Mucosa of rectum (tissue), 2 donors: ENCODE data around the gene LRRC8C.

ENCODE experiments used
- H3K27ac ChIP-seq, 2 donors: one replicate each; pipeline ENCODE4 v1.7.0; 2013; ENCODE audit warnings: inconsistent platforms in 2 of 2, low read depth in 2 of 2, low read length in 2 of 2
- H3K27me3 ChIP-seq, 2 donors: one replicate each; pipeline ENCODE4 v1.7.0; 2013; ENCODE audit warnings: low read length in 2 of 2; ENCODE audit not compliant: control insufficient read depth in 2 of 2, insufficient read depth in 2 of 2
- H3K36me3 ChIP-seq, 2 donors: one replicate each; pipeline ENCODE4 v1.7.0; 2013; ENCODE audit warnings: low read length in 2 of 2; ENCODE audit not compliant: control insufficient read depth in 2 of 2, insufficient read depth in 2 of 2
- H3K4me1 ChIP-seq, 2 donors: one replicate each; pipeline ENCODE4 v1.7.0; 2013; ENCODE audit warnings: low read length in 2 of 2, mild to moderate bottlenecking in 1 of 2; ENCODE audit not compliant: control insufficient read depth in 2 of 2, insufficient read depth in 2 of 2
- H3K4me3 ChIP-seq, 2 donors: one replicate each; pipeline ENCODE4 v1.7.0; 2013; ENCODE audit warnings: low read length in 2 of 2
- H3K9ac ChIP-seq, 2 donors: one replicate each; pipeline ENCODE4 v1.7.0; 2013; ENCODE audit warnings: low read length in 2 of 2, low read depth in 1 of 2, mild to moderate bottlenecking in 1 of 2
- H3K9me3 ChIP-seq, 2 donors: one replicate each; pipeline ENCODE4 v1.7.0; 2013; ENCODE audit warnings: low read length in 2 of 2; ENCODE audit not compliant: control insufficient read depth in 2 of 2
- donor health status: healthy.
- donor health status: Normal muscosa, but diverticular disease.

Gene LRRC8C

GRCh38 chr1:89607586-89608318 lies 25.2 kb upstream of the LRRC8C start:
- peaks cover 0 to 5% of the 10 kb centered on the region in 2 donors for H3K4me1 ChIP-seq
- no peaks in the 10 kb centered on the region for H3K36me3 ChIP-seq
- no peak overlapping the region for H3K4me3 ChIP-seq
- H3K27me3 ChIP-seq = no peaks in the 10 kb centered on the region
- H3K9ac ChIP-seq = peak overlapping the region in 1 of 2 donors; percentile 1
- H3K9me3 ChIP-seq = no peaks in the 10 kb centered on the region
- H3K27ac ChIP-seq = peak overlapping the region in 1 of 2 donors; percentile 32

- Histone ChIP-seq H3K27ac (peak overlapping the region in 1 of 2 donors; percentile 32), H3K36me3 (no peaks in the 10 kb centered on the region), H3K4me3 (no peak overlapping the region), H3K9me3 (no peaks in the 10 kb centered on the region), H3K27me3 (no peaks in the 10 kb centered on the region), H3K4me1 (peaks cover 0 to 5% of the 10 kb centered on the region in 2 donors), H3K9ac (peak overlapping the region in 1 of 2 donors; percentile 1)
Measured at GRCh38 chr1:89608319-89608983, 24.5 kb upstream of the LRRC8C start.

GRCh38 chr1:89608984-89609725 lies 23.8 kb upstream of the LRRC8C start:
- no peak overlapping the region for H3K27ac ChIP-seq
- H3K4me3 ChIP-seq = no peak overlapping the region
- H3K4me1 ChIP-seq = peaks cover 0 to 5% of the 10 kb centered on the region in 2 donors
- H3K9ac ChIP-seq = no peak overlapping the region
- no peaks in the 10 kb centered on the region for H3K36me3 ChIP-seq
- no peaks in the 10 kb centered on the region for H3K9me3 ChIP-seq
- no peaks in the 10 kb centered on the region for H3K27me3 ChIP-seq

DNA sequence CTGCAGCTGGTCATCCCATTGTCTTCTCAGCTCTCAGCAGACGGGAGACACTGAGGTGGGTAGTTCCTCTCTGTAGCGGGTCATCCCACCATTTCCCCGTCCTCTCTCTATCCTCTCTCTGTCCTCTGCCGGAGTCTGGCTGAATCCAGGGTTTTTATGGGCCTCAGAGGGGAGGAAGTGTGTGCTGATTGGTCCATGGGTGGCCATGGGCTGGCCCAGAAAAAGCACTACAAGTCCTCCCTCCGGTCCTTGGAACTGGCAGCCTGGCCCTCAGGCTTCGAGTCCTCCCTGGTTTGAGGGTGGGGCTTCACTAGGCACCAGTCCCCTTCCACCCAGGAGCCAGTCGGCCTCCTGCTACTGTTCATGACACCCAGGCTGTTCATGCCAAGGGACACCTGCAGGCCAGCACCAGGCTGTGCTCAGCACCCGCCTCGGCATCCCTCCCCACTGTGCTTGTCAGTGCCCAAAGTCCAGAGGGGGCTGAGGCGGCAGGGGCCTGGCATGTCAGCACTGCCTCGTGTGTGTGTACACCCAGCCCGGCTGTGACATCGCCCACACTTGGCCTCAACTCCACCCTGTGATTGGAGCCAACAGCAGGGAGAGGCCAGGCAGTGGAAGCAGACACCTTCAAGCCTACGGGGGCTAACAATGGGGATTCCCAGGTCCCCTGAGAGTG lies 23.0 kb upstream of the LRRC8C start:
- Histone ChIP-seq H3K9ac (no peak overlapping the region), H3K4me3 (no peak overlapping the region), H3K9me3 (no peaks in the 10 kb centered on the region), H3K27ac (no peak overlapping the region), H3K36me3 (no peaks in the 10 kb centered on the region), H3K27me3 (no peaks in the 10 kb centered on the region), H3K4me1 (peaks cover 0 to 5% of the 10 kb centered on the region in 2 donors)

GRCh38 chr1:89610457-89611011 lies 22.4 kb upstream of the LRRC8C start:
- no peak overlapping the region for H3K27ac ChIP-seq

DNA sequence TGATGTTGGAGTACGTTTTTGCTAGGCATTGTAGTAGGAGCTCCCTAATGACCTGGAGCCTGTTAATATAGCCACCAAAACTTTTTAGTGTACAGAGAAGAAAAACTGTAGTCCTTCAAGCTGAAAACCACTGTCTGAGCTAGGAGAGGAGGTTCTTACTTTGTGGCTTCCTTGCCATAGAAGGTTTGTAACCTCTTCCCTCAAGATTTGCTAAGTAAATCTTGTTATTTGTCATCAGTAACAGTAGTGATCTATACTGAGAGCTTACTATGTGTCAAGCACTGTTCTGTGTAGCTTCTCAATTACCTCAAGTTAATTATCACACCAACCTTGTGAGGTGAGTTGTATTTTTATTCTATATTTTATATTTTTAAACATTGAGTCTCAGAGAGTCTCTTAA lies 21.2 kb upstream of the LRRC8C start:
- no peaks in the 10 kb centered on the region for H3K36me3 ChIP-seq
- no peaks in the 10 kb centered on the region for H3K9me3 ChIP-seq
- no peak overlapping the region for H3K9ac ChIP-seq
- no peak overlapping the region for H3K27ac ChIP-seq
- no peak overlapping the region for H3K4me3 ChIP-seq
- peaks cover 0 to 5% of the 10 kb centered on the region in 2 donors for H3K4me1 ChIP-seq
- H3K27me3 ChIP-seq = no peaks in the 10 kb centered on the region

More at GRCh38 chr1:89610457-89611011, 22.4 kb upstream of the LRRC8C start:
- H3K4me1 ChIP-seq = peaks cover 0 to 5% of the 10 kb centered on the region in 2 donors
- H3K9me3 ChIP-seq = no peaks in the 10 kb centered on the region
- no peak overlapping the region for H3K9ac ChIP-seq
- no peaks in the 10 kb centered on the region for H3K36me3 ChIP-seq
- no peaks in the 10 kb centered on the region for H3K27me3 ChIP-seq
- H3K4me3 ChIP-seq = no peak overlapping the region

DNA sequence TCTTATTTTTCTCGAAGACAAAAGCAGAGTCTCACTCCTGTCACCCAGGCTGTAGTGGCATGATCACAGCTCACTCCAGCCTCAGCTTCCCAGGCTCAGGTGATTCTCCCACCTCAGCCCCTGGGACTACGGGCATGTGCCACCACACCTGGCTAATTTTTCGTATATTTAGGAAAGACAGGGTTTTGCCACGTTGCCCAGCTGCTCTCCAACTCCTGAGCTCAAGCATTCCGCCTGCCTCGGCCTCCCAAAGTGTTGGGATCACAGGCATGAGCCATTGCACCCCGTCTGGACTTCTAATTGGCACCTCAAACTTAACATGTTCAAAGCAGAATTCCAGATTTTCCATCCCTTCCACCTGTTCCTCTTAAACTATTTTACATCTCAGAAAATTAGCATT lies 19.0 kb upstream of the LRRC8C start:
- H3K9me3 ChIP-seq = no peaks in the 10 kb centered on the region
- H3K9ac ChIP-seq = no peak overlapping the region
- no peaks in the 10 kb centered on the region for H3K36me3 ChIP-seq
- H3K4me3 ChIP-seq = no peak overlapping the region
- H3K4me1 ChIP-seq = peaks cover 0 to 5% of the 10 kb centered on the region in 2 donors
- no peaks in the 10 kb centered on the region for H3K27me3 ChIP-seq
- no peak overlapping the region for H3K27ac ChIP-seq

DNA sequence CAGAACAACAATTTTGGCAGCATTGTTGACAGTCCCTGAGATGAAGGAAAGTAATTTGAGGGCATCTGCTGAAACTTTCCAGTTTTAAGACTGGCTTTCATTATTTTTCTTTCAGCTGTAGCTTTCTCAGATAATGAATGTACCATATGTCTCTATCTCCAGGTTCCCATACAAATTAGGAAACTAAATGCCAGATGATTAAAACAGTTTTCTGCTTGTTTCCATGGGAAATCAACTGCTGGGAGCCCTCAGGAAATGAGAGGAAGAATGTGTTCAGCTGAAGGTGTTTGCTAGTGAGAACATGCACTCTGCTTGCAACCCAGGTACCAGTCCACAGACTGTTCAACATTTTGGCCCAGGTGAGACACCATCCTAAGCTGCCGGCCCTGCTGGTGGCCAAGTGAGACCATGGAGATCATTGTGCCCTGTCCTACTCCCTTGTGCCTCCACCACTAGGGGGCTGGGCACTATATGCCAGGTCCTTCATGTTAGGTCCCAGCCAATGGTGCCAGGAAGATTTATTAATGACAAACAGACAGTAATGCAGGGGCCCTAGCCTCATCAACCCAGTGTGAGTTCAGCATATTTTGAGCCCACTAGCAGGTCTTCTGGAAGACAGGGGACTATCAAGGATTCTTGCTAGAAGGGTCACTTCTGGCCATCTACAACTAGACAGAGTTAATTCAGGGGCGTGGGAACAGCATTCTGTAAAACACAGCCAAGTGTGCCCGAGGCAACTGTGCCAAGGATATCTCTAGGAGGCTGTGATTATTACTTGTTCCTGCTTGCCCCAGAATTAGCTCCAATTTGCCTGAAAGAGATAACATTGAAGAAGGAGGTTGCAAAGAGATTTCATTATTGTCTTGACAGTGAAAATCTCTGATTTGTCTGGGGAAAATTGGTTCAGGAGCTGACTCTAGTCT lies 17.0 kb upstream of the LRRC8C start:
- Histone ChIP-seq H3K9me3 (no peaks in the 10 kb centered on the region), H3K4me1 (no peaks in the 10 kb centered on the region), H3K4me3 (no peak overlapping the region), H3K36me3 (no peaks in the 10 kb centered on the region), H3K9ac (no peak overlapping the region), H3K27me3 (no peaks in the 10 kb centered on the region), H3K27ac (no peak overlapping the region)
